DMS153 treated with DMSO at 0.1 percent for 48 hours (cell line): ENCODE data around the gene GCSH.

Experiments used
- DNase-seq: peaks from one replicate; lab custom pipeline; 2025; ENCODE audit not compliant: unreplicated experiment; lab: John Stamatoyannopoulos, UW

The GCSH gene

GRCh38 chr16:81053761-81054160, 42.4 kb downstream of the GCSH start:
- no peak for DNase-seq

- DNase-seq: no peak
Measured at GRCh38 chr16:81042821-81043220, 53.4 kb downstream of the GCSH start.

- no peak for DNase-seq
Measured at GRCh38 chr16:81041696-81042095, 54.5 kb downstream of the GCSH start.

DNA sequence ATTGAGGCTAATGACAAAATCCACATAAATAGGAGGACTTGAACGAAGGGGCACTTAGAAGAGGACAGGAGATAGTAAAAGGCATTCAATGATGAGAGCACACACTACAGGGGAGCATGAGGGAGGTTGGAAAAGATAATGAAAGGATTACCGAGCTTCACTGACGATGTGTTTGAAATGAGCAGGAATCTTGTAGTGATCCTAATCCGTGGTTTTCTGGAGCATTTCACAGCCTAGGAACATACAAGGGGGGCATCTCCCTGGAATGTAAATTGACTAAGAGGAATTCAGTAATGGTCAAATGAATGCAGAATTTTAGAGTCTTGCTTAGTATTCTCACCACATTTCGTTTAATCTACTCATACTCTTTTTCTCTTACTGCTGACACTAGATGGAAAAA, 55.4 kb downstream of the GCSH start:
- DNase-seq: no peak

DNA sequence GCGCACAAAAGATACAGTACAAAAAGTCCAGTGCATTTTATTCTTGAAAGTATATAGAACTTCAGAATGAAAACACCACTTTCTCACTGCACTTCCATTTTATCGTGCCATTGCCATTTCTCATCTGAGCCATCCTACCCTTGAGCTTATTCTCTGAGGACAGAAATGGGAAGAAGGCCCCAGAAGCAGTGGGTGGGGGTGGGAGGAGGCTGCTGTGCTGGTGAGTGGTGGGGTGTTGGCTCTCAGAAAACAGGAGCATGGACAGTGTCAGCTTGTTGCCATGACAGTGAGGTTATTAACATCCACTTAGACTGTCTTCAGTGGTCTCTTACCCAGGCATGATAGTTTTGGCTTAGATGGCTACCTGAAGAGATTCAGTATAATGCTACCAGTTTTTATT, 56.1 kb downstream of the GCSH start:
- no peak for DNase-seq

DNA sequence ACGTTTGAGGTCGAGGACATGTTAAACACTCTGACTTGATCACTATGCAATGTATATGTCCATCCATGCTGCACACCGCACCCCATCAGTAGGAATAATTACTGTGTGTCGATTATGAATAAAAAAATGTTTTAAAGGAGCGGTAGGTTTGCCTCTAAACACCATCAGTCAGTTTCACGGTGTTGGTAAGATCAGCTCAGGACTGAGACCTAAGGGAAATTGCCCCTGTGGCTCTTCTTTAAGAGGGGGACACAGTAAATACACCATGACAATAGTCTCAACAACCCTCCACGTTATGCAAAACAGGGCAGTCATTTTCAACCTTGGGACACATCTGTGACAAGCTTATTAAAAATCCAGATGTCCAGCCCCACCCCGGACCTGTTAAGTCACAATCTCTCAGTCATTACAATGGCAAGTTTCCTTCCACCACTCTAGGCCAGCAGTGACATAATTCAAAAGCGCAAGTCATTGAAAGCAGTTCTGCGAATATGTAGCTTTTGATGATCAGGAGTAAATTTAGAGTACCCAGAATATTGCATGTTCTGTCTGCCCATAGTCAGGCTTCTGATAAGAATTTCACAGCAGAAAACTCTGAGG, 59.3 kb downstream of the GCSH start:
- DNase-seq: no peak

GRCh38 chr16:81035975-81036750, 60.0 kb downstream of the GCSH start:
- DNase-seq: no peak

GRCh38 chr16:81035398-81035974, 60.7 kb downstream of the GCSH start, which contains the start of gene ATMIN:
ATMIN (plus strand) TSS chr16:81035842; CDS start chr16:81035871, 29 bp downstream.
- peak; percentile 88 for DNase-seq
